HEK293T (cell line): ENCODE results near the gene OSBPL8.

Experiments used
- ELF4 ChIP-seq: fragments of 450-650 bp; IDR thresholded peaks from 2 replicates; pipeline ENCODE4 v1.6.1; 2017; ENCODE audit warnings: antibody characterized with exemption
- HDGF ChIP-seq: fragments of 450-650 bp; IDR thresholded peaks from 2 replicates; pipeline ENCODE4 v1.6.1; 2017; ENCODE audit warnings: antibody characterized with exemption, borderline replicate concordance
- L3MBTL2 ChIP-seq: fragments of 450-650 bp; conservative IDR thresholded peaks from 2 replicates; pipeline ENCODE4 v1.6.1; 2016; ENCODE audit warnings: mild to moderate bottlenecking
- SUZ12 ChIP-seq: fragments of 450-650 bp; IDR thresholded peaks from 2 replicates; pipeline ENCODE4 v1.6.1; 2016; ENCODE audit warnings: mild to moderate bottlenecking

- TF ChIP-seq HDGF (no peak), L3MBTL2 (no peak), SUZ12 (no peak), ELF4 (no peak)
Measured at GRCh38 chr12:76546889-76547288, 12.7 kb downstream of the OSBPL8 start.
